Midbrain (tissue), 1 donor: Measurements from ENCODE around the gene TLE3.
A peak's percentile ranks its signal among the peaks of the same experiment; 100 is the strongest.

Source experiments
- DNase-seq: peaks from one replicate; lab custom pipeline; 2025; lab: John Stamatoyannopoulos, UW

TLE3 gene

GRCh38 chr15:70083418-70083817, 14.3 kb downstream of the TLE3 start:
- no peak for DNase-seq

GRCh38 chr15:70082281-70082900, 15.3 kb downstream of the TLE3 start:
- DNase-seq = no peak

GRCh38 chr15:70081612-70082011, 16.1 kb downstream of the TLE3 start:
- no peak for DNase-seq

GRCh38 chr15:70080347-70080746, 17.4 kb downstream of the TLE3 start:
- DNase-seq = no peak

GRCh38 chr15:70079888-70080287, 17.8 kb downstream of the TLE3 start:
- DNase-seq = no peak

GRCh38 chr15:70078578-70079417, 18.9 kb downstream of the TLE3 start:
- DNase-seq = no peak

- peak; percentile 59 for DNase-seq
These were observed 20.2 kb downstream of the TLE3 start for GRCh38 chr15:70077188-70078147.

- no peak for DNase-seq
These were observed 23.3 kb downstream of the TLE3 start for GRCh38 chr15:70074380-70074779.

- DNase-seq = no peak
These were observed 25.2 kb downstream of the TLE3 start for GRCh38 chr15:70072479-70072878.

GRCh38 chr15:70071799-70072198, 25.9 kb downstream of the TLE3 start:
- DNase-seq = no peak

- DNase-seq = no peak
These were observed 28.0 kb downstream of the TLE3 start for GRCh38 chr15:70069716-70070115.

GRCh38 chr15:70068783-70069565, 28.7 kb downstream of the TLE3 start:
- peak; percentile 50 for DNase-seq

- DNase-seq = no peak
These were observed 30.0 kb downstream of the TLE3 start for GRCh38 chr15:70067681-70068080.

- no peak for DNase-seq
These were observed 30.7 kb downstream of the TLE3 start for GRCh38 chr15:70067011-70067410.

GRCh38 chr15:70066447-70066846, 31.3 kb downstream of the TLE3 start:
- no peak for DNase-seq

GRCh38 chr15:70066004-70066403, 31.7 kb downstream of the TLE3 start:
- DNase-seq = no peak

GRCh38 chr15:70065006-70065722, 32.6 kb downstream of the TLE3 start:
- DNase-seq = no peak

- no peak for DNase-seq
These were observed 33.3 kb downstream of the TLE3 start for GRCh38 chr15:70064441-70064840.

GRCh38 chr15:70063980-70064379, 33.7 kb downstream of the TLE3 start:
- DNase-seq = no peak

- DNase-seq = no peak
These were observed 34.3 kb downstream of the TLE3 start for GRCh38 chr15:70063261-70063925.
